Left ventricle myocardium inferior (tissue), 1 donor: ENCODE measurements around the gene KLC1. TPM values are rescaled to one million over a fixed set of nuclear protein-coding genes. Genes with fewer than 3 reads are reported as not detected.

Source experiments
- DNase-seq: peaks from one replicate; pipeline ENCODE4 v3.0.0-alpha.2; 2020
- H3K27ac ChIP-seq: fragments of 200-600 bp; replicated peaks from 2 replicates; pipeline ENCODE4 v1.8.0; 2021
- H3K27me3 ChIP-seq: fragments of 200-600 bp; 2 replicates; pipeline ENCODE4 v1.8.0; 2021; ENCODE audit warnings: low read depth
- H3K36me3 ChIP-seq: fragments of 200-600 bp; 2 replicates; pipeline ENCODE4 v1.8.0; 2021
- H3K4me1 ChIP-seq: fragments of 200-600 bp; 2 replicates; pipeline ENCODE4 v1.8.0; 2021
- H3K4me3 ChIP-seq: fragments of 200-600 bp; 2 replicates; pipeline ENCODE4 v1.8.0; 2021; ENCODE audit warnings: mild to moderate bottlenecking, moderate library complexity
- H3K9me3 ChIP-seq: fragments of 200-600 bp; replicated peaks from 2 replicates; pipeline ENCODE4 v1.8.0; 2021
- CTCF ChIP-seq: fragments of 200-600 bp; IDR thresholded peaks from 2 replicates; pipeline ENCODE4 v1.8.0; 2021; ENCODE audit warnings: antibody characterized with exemption, mild to moderate bottlenecking, borderline replicate concordance
- intact Hi-C: fragments of 100-400 bp; cut with micrococcal nuclease; formaldehyde crosslinking; loops from one replicate; pipeline ENCODE4 v1.11.0; 2022
- total RNA-seq: library from RNA; stranded (reverse); fragmentation: NEBNext Ultra II Directional; extraction: Animal tissue kit (Norgen Biotek cat#: 25700); gene quantifications from one replicate; pipeline ENCODE4 v1.2.1, GENCODE V29; 2021
- donor health status: DM: no; HTN: yes; CAD: no; lungs with severe emphysema.

KLC1 gene
- total RNA-seq, 1 donor from 2014 or later, result 137 TPM

- H3K27ac ChIP-seq, result no peak overlapping the region
- intact Hi-C loops, result no loop called here
Observed at GRCh38 chr14:103621860-103622259, 7.2 kb upstream of the KLC1 start.

GRCh38 chr14:103623308-103623707, 5.7 kb upstream of the KLC1 start:
- no peaks in the 10 kb centered on the region for H3K36me3 ChIP-seq
- H3K4me3 ChIP-seq, result no peak overlapping the region
- TF ChIP-seq CTCF, result no peak
- intact Hi-C loops, result no loop called here
- H3K9me3 ChIP-seq, result no peaks in the 10 kb centered on the region
- H3K4me1 ChIP-seq, result peaks cover 34% of the 10 kb centered on the region
- H3K27ac ChIP-seq, result no peak overlapping the region
- no peaks in the 10 kb centered on the region for H3K27me3 ChIP-seq
- DNase-seq, result no peak

More at GRCh38 chr14:103621860-103622259, 7.2 kb upstream of the KLC1 start:
- Histone ChIP-seq H3K36me3 (no peaks in the 10 kb centered on the region), H3K4me1 (peaks cover 25% of the 10 kb centered on the region), H3K4me3 (no peak overlapping the region), H3K27me3 (no peaks in the 10 kb centered on the region), H3K9me3 (no peaks in the 10 kb centered on the region)
- no peak for DNase-seq
- no peak for TF ChIP-seq CTCF

- Histone ChIP-seq H3K27me3 (no peaks in the 10 kb centered on the region), H3K4me3 (peak overlapping the region; percentile 19), H3K36me3 (no peaks in the 10 kb centered on the region), H3K27ac (peak overlapping the region; percentile 76), H3K4me1 (peaks cover 41% of the 10 kb centered on the region), H3K9me3 (no peaks in the 10 kb centered on the region)
- intact Hi-C loops, result no loop called here
- no peak for TF ChIP-seq CTCF
- peak; percentile 62 for DNase-seq
Observed at GRCh38 chr14:103623883-103624482, 5.0 kb upstream of the KLC1 start.

- intact Hi-C loops, result no loop called here
- Histone ChIP-seq H3K27me3 (no peaks in the 10 kb centered on the region), H3K9me3 (no peaks in the 10 kb centered on the region), H3K4me3 (peak overlapping the region; percentile 19), H3K36me3 (no peaks in the 10 kb centered on the region), H3K4me1 (peaks cover 50% of the 10 kb centered on the region), H3K27ac (peak overlapping the region; percentile 76)
- peak; percentile 72 for DNase-seq
- TF ChIP-seq CTCF, result no peak
Observed at GRCh38 chr14:103624860-103625259, 4.2 kb upstream of the KLC1 start.

GRCh38 chr14:103625356-103626095, 3.5 kb upstream of the KLC1 start:
- no peaks in the 10 kb centered on the region for H3K27me3 ChIP-seq
- H3K4me3 ChIP-seq, result peak overlapping the region; percentile 19
- no peak for DNase-seq
- no peak for TF ChIP-seq CTCF
- intact Hi-C loops, result no loop called here
- H3K36me3 ChIP-seq, result no peaks in the 10 kb centered on the region
- peak overlapping the region; percentile 76 for H3K27ac ChIP-seq
- no peaks in the 10 kb centered on the region for H3K9me3 ChIP-seq
- peaks cover 56% of the 10 kb centered on the region for H3K4me1 ChIP-seq
